ENCODE data around the gene HOXB3.

Gene HOXB3

GRCh38 chr17:48567209-48567608, 22.8 kb downstream of the HOXB3 start:
- DNase-seq (ENCODE audit: low read depth): no peak
- TF ChIP-seq CTCF (conservative IDR thresholded peaks at IDR 0.05; ENCODE audit: control insufficient read depth, insufficient read depth, low read depth, low read length): no peak
- no peak overlapping the region for H3K4me3 ChIP-seq (ENCODE audit: control insufficient read depth, low read depth, low read length)

- no peak for DNase-seq (ENCODE audit: low read depth)
- no peak for TF ChIP-seq CTCF (conservative IDR thresholded peaks at IDR 0.05; ENCODE audit: control insufficient read depth, insufficient read depth, low read depth, low read length)
- no peak overlapping the region for H3K4me3 ChIP-seq (ENCODE audit: control insufficient read depth, low read depth, low read length)
These were observed 23.3 kb downstream of the HOXB3 start for GRCh38 chr17:48566717-48567116.

GRCh38 chr17:48565925-48566710, 23.9 kb downstream of the HOXB3 start:
- DNase-seq (ENCODE audit: low read depth): no peak
- TF ChIP-seq CTCF (conservative IDR thresholded peaks at IDR 0.05; ENCODE audit: control insufficient read depth, insufficient read depth, low read depth, low read length): no peak
- no peak overlapping the region for H3K4me3 ChIP-seq (ENCODE audit: control insufficient read depth, low read depth, low read length)

- no peak for DNase-seq (ENCODE audit: low read depth)
- TF ChIP-seq CTCF (conservative IDR thresholded peaks at IDR 0.05; ENCODE audit: control insufficient read depth, insufficient read depth, low read depth, low read length): no peak
- H3K4me3 ChIP-seq (ENCODE audit: control insufficient read depth, low read depth, low read length): peak overlapping the region; percentile 55
These were observed 25.0 kb downstream of the HOXB3 start for GRCh38 chr17:48565022-48565554.

- peak overlapping the region; percentile 55 for H3K4me3 ChIP-seq (ENCODE audit: control insufficient read depth, low read depth, low read length)
- no peak for TF ChIP-seq CTCF (conservative IDR thresholded peaks at IDR 0.05; ENCODE audit: control insufficient read depth, insufficient read depth, low read depth, low read length)
- DNase-seq (ENCODE audit: low read depth): no peak
These were observed 25.6 kb downstream of the HOXB3 start for GRCh38 chr17:48564188-48565021.

GRCh38 chr17:48563867-48564187, 26.2 kb downstream of the HOXB3 start:
- H3K4me3 ChIP-seq (ENCODE audit: control insufficient read depth, low read depth, low read length): peak overlapping the region; percentile 35
- TF ChIP-seq CTCF (conservative IDR thresholded peaks at IDR 0.05; ENCODE audit: control insufficient read depth, insufficient read depth, low read depth, low read length): no peak
- no peak for DNase-seq (ENCODE audit: low read depth)
